Choroid plexus epithelial cell (primary cell): Measurements from ENCODE around the gene ERN1.
A peak's percentile ranks its signal among the peaks of the same experiment; 100 is the strongest.

Source experiments
- DNase-seq: peaks from one replicate; pipeline ENCODE4 v3.0.0-alpha.2; 2010; ENCODE audit warnings: low read depth
- H3K4me3 ChIP-seq: 2 replicates; pipeline ENCODE4 v1.5.1; 2011; ENCODE audit warnings: low read depth, mild to moderate bottlenecking, control low read depth, low read length, moderate library complexity
- TF ChIP-seq, protein P1 (sequence below): conservative IDR thresholded peaks from 2 replicates; pipeline ENCODE4 v1.5.1; 2011; ENCODE audit warnings: low read depth, mild to moderate bottlenecking, control low read depth, inconsistent platforms, low read length, moderate library complexity

ERN1 gene

DNA sequence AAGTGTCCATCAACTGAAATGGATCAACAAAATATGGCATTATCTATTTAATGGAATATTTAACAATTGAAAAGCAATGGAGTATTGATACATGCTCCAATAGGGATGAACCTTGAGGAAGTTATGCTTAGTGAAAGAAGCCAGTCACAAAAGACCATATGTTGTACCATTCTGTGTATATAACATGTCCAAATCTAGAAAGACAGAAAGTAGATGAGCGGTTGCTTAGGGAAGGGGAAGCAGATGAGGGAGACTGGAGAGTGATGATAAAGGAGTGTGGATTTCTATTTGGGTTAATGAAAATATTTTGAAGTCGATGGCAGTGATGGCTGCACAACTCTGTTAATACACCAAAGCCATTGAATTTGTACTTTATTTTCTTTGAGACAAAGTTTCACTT, 8.5 kb upstream of the ERN1 start:
- no peak for DNase-seq
- TF ChIP-seq, protein P1, sequence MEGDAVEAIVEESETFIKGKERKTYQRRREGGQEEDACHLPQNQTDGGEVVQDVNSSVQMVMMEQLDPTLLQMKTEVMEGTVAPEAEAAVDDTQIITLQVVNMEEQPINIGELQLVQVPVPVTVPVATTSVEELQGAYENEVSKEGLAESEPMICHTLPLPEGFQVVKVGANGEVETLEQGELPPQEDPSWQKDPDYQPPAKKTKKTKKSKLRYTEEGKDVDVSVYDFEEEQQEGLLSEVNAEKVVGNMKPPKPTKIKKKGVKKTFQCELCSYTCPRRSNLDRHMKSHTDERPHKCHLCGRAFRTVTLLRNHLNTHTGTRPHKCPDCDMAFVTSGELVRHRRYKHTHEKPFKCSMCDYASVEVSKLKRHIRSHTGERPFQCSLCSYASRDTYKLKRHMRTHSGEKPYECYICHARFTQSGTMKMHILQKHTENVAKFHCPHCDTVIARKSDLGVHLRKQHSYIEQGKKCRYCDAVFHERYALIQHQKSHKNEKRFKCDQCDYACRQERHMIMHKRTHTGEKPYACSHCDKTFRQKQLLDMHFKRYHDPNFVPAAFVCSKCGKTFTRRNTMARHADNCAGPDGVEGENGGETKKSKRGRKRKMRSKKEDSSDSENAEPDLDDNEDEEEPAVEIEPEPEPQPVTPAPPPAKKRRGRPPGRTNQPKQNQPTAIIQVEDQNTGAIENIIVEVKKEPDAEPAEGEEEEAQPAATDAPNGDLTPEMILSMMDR, result no peak

DNA sequence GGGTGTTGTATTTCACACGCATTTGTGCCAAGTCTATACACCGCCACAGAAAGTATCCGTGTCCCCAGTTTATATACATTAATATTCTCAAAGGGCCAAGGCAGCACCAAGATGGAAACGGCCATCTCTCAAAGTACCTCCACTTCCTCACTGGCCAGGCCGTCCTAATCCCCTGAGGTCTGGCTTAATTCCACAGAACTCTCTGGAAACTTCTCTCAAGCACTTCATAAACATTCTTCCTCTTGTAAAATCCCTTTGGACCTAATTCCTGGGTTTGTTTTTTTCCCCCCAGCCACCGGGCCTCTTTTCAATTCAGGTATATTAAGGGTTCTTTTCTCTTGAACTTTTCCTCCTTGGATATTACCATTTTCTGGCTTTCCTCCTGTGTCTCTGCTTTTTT, 5.1 kb upstream of the ERN1 start:
- H3K4me3 ChIP-seq, result no peak overlapping the region
- no peak for DNase-seq
- TF ChIP-seq, protein P1, result no peak

More for the DNA sequence above, 8.5 kb upstream of the ERN1 start:
- no peak overlapping the region for H3K4me3 ChIP-seq

DNA sequence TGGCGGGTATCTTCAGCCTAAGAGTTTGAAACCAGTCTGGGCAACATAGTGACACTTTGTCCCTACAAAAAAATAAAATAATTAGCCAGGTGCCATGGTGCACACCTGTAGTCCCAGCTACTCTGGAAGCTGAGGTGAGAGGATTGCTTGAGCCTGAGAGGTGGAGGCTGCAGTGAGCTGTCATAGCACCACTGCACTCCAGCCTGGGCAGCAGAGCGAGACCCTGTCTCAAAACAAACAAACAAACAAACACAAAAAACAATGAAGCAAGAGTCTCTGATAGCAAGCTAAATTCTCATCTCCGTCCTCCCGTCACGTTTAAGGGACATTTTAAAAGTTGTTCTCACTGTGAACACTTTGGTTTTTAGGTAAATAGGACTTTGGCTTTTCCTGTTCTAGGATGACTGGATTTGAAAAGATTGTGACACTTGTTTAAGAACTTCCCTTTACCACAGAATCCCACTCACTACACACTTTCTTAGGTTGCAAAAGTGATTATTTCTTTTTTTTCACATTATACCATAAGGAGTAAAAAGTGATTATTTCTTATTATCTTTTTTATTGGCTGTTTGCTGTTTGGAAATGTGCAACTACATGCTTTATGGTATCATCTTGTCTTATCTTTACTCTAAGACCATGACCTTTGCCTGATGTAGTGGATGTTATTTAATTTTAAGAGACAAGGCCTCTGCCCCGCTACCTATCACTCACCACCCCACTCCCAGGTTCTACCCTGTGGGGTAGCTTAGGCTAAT, 4.4 kb upstream of the ERN1 start:
- TF ChIP-seq, protein P1, result no peak
- H3K4me3 ChIP-seq, result no peak overlapping the region
- DNase-seq, result no peak

DNA sequence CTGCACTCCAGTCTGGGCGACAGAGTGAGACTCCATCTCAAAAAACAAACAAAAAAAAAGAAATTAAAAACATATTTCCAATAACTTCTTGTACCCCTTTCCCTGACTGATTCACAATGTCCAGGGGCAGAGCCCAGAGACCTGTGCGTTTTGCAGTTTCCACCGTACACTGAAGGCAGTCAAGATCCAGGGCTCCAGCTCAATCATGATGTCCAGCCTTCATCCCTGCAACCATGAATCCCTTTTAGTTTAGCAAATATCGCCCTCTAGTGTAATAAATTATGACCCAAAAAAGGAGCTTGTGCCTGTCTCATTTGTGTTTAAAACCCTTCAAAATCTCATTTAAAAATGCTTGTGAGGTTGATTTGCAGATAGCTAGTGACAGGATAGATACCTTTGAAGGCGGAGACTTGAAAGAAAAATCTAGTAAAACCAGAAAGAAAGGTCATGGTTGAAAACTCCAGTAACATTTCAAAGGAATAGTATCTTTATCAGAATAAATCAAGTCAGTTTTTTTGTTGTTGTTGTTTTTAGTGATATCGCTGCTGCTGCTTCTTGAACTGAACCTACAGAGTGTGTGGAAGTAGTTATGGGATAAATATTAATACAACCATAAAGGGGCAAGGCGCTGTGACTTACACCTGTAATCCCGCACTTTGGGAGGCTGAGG, 3.7 kb upstream of the ERN1 start:
- TF ChIP-seq, protein P1, result peak; percentile 70
- DNase-seq, result peak; percentile 87

DNA sequence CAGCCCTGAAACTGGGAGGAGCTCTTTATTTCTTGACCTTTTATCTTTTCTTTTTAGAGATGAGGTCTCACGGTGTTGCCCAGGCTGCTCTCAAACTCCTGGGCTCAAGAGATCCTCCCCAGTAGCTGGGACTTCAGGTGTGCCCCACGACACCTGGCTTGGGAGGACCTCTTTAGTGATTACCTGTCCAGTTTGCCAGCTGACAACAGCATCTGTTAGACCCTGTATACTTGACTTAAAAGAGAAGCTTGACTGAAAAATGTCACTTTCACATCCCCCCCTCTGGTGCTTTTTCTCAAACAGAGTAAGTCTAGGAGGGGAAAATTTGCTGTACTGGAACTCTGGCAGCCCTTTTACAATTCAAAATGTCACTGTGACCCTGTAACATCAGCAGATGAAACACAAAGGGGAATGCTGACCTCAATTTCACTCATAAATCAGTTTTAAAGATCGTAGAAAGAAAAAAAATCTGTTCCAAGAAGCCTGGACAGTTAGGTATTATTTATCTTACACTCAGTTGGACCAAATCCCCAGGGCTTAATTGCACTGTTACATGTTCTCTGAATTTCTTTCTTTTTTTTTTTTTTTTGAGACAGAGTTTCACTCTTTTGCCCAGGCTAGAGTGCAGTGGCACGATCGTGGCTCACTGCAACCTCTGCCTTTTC, 1.8 kb upstream of the ERN1 start:
- TF ChIP-seq, protein P1, result no peak
- no peak for DNase-seq
- H3K4me3 ChIP-seq, result no peak overlapping the region

More for the DNA sequence above, 3.7 kb upstream of the ERN1 start:
- H3K4me3 ChIP-seq, result no peak overlapping the region

DNA sequence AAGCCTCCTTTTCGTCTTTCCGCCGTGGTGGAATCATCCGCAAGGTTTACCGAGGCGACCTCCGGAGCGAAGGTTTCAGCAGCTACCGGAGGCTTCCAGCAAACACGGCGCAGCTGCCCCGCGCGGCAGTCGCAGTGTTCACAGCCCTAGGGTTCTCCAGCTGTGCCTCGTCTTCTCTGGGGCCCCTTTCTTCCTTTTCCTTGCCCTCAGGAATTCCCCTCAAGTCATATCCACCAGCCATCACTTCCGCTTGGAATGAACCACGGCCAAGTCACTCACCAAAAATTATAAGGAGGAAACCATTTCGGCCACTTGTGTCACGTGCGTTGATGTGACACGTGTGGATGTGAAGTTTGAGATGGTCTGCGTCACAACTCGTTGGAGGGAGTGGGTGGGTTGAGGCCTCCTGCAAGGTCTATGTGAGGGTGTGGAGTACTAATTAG, 636 bp upstream of the ERN1 start:
- peak overlapping the region; percentile 75 for H3K4me3 ChIP-seq
- TF ChIP-seq, protein P1, result no peak
- peak; percentile 70 for DNase-seq

DNA sequence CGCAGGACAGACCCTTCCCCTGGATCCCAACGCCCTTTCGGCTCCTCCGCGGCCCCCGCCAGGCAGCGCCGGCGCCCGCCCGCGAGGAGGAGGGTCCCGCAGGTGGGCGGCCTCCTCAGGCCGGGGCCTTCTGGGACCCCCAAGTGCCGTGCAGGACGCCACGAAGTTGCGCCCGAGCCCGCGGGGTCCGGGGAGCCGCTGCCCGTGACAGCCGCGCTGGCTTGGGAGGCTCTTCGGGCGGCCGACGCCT, 504 bp downstream of the ERN1 start:
- no peak for DNase-seq
- H3K4me3 ChIP-seq, result peak overlapping the region; percentile 75
- TF ChIP-seq, protein P1, result no peak
